Activated CD8-positive, alpha-beta memory T cell treated with anti-CD3 and anti-CD28 coated beads for 48 hours (primary cell): Measurements from ENCODE around the gene SLC16A3.
"Not testable (repeated sequence)": the region's sequence is repeated elsewhere in the genome, so short reads cannot be mapped to it uniquely, and the experiment has no call there.

Experiments used
- DNase-seq, 3 experiments: peaks; one replicate each; pipeline ENCODE4 v3.0.0-alpha.2; 2020; ENCODE audit warnings: low read depth in 2 of 3, low spot score in 2 of 3

Gene SLC16A3

GRCh38 chr17:82245134-82246039 is 16.5 kb downstream of the SLC16A3 start:
- DNase-seq, result no peak

- DNase-seq, result no peak
Observed at GRCh38 chr17:82246040-82246364, 17.2 kb downstream of the SLC16A3 start.

GRCh38 chr17:82246365-82247181 is 17.7 kb downstream of the SLC16A3 start:
- DNase-seq, result no peak

- DNase-seq, result no peak
Observed at GRCh38 chr17:82247182-82247823, 18.5 kb downstream of the SLC16A3 start.

GRCh38 chr17:82247856-82248671 is 19.2 kb downstream of the SLC16A3 start:
- no peak for DNase-seq

GRCh38 chr17:82248815-82249674 is 20.2 kb downstream of the SLC16A3 start:
- no peak for DNase-seq

- DNase-seq, result no peak
Observed at GRCh38 chr17:82249896-82250581, 21.2 kb downstream of the SLC16A3 start.

- no peak for DNase-seq
Observed at GRCh38 chr17:82250868-82251500, 22.1 kb downstream of the SLC16A3 start.

- DNase-seq, result no peak
Observed at GRCh38 chr17:82252511-82253178, 23.8 kb downstream of the SLC16A3 start.

GRCh38 chr17:82253179-82253544 is 24.3 kb downstream of the SLC16A3 start:
- no peak for DNase-seq

- DNase-seq, result not testable (repeated sequence)
Observed at GRCh38 chr17:82254096-82254495, 25.3 kb downstream of the SLC16A3 start.

GRCh38 chr17:82254746-82255145 is 25.9 kb downstream of the SLC16A3 start:
- DNase-seq, result not testable (repeated sequence)

- DNase-seq, result no peak
Observed at GRCh38 chr17:82255402-82255972, 26.6 kb downstream of the SLC16A3 start.

GRCh38 chr17:82256242-82256885 is 27.5 kb downstream of the SLC16A3 start:
- no peak for DNase-seq

- DNase-seq, result peak in 1 of 3 experiments; percentile 46
Observed at GRCh38 chr17:82257473-82257872, 28.6 kb downstream of the SLC16A3 start.

GRCh38 chr17:82258555-82258954 is 29.7 kb downstream of the SLC16A3 start:
- no peak for DNase-seq
